Esophagus muscularis mucosa (tissue), 4 donors: Measurements from ENCODE around the gene SLCO3A1. TPM values are rescaled to one million over a fixed set of nuclear protein-coding genes. Genes with fewer than 3 reads are reported as not detected.
"Not testable (repeated sequence)": the region's sequence is repeated elsewhere in the genome, so short reads cannot be mapped to it uniquely, and the experiment has no call there.

Source experiments
- DNase-seq: peaks from one replicate; pipeline ENCODE4 v3.0.0-alpha.2; 2017; ENCODE audit errors: extremely low spot score
- H3K27ac ChIP-seq, 4 donors: fragments of 200-600 bp; sonication (generic); replicated peaks in 1 of 4; 1 replicate in 3 of 4; 2 replicates in 1 of 4; pipeline ENCODE4 v1.5.1; 2016 to 2019; ENCODE audit warnings: mild to moderate bottlenecking in 1 of 4
- H3K27me3 ChIP-seq, 4 donors: fragments of 200-600 bp; sonication (generic); one replicate each; pipeline versions ENCODE4 v1.5.1 to v1.6.0; 2016 to 2019
- H3K36me3 ChIP-seq, 4 donors: fragments of 200-600 bp; sonication (generic); one replicate each; pipeline ENCODE4 v1.5.1; 2016 to 2019
- H3K4me1 ChIP-seq, 4 donors: fragments of 200-600 bp; sonication (generic); one replicate each; pipeline ENCODE4 v1.5.1; 2016 to 2019
- H3K4me3 ChIP-seq, 4 donors: fragments of 200-600 bp; sonication (generic); 1 replicate in 2 of 4; 2 replicates in 2 of 4; pipeline ENCODE4 v1.5.1; 2016 to 2019; ENCODE audit warnings: mild to moderate bottlenecking in 4 of 4, moderate library complexity in 1 of 4
- H3K9me3 ChIP-seq, 4 donors: fragments of 200-600 bp; sonication (generic); 1 replicate in 3 of 4; 2 replicates in 1 of 4; pipeline ENCODE4 v1.5.1; 2016 to 2019
- EP300 ChIP-seq: sonication (generic); formaldehyde crosslinking; IDR thresholded peaks from one replicate; pipeline ENCODE4 v1.6.1; 2017; ENCODE audit warnings: antibody characterized with exemption
- POLR2A ChIP-seq: fragments of 450-650 bp; IDR thresholded peaks from one replicate; pipeline ENCODE4 v1.6.1; 2017; ENCODE audit warnings: antibody characterized with exemption, moderate library complexity, mild to moderate bottlenecking, low read depth
- POLR2AphosphoS5 ChIP-seq, 2 donors: sonication (generic); formaldehyde crosslinking; IDR thresholded peaks; one replicate each; pipeline ENCODE4 v1.6.1; 2017; ENCODE audit warnings: antibody characterized with exemption in 2 of 2
- WGBS: methylation state at CpG from one replicate; pipeline ENCODE4 v1.1.5; 2018; 5-methylcytosine and 5-hydroxymethylcytosine counted together
- intact Hi-C: fragments of 100-400 bp; cut with DNase I; formaldehyde crosslinking; loops from one replicate; pipeline ENCODE4 v1.15.1; 2023
- total RNA-seq, 4 donors: library from RNA; depleted of rRNA; stranded (reverse); fragments of >200 nt; gene quantifications; one replicate each; pipeline versions ENCODE4 v1.1.0 to v1.2.1, GENCODE V29; 2016
- TF ChIP-seq, protein P1 (sequence below), 3 experiments: fragments of 200-600 bp in 2 of 3; fragments of 450-650 bp in 1 of 3; sonication (generic) in 2 of 3; IDR thresholded peaks; one replicate each; pipeline ENCODE4 v1.5.1; 2017 to 2019; ENCODE audit warnings: antibody characterized with exemption in 3 of 3, mild to moderate bottlenecking in 2 of 3, moderate library complexity in 1 of 3

Gene SLCO3A1
- total RNA-seq, 4 donors from 2014 or later, result 5.6 to 17.5 (median 12.3) TPM

GRCh38 chr15:92197746-92198145 lies 344.2 kb downstream of the SLCO3A1 start:
- TF ChIP-seq, protein P1, sequence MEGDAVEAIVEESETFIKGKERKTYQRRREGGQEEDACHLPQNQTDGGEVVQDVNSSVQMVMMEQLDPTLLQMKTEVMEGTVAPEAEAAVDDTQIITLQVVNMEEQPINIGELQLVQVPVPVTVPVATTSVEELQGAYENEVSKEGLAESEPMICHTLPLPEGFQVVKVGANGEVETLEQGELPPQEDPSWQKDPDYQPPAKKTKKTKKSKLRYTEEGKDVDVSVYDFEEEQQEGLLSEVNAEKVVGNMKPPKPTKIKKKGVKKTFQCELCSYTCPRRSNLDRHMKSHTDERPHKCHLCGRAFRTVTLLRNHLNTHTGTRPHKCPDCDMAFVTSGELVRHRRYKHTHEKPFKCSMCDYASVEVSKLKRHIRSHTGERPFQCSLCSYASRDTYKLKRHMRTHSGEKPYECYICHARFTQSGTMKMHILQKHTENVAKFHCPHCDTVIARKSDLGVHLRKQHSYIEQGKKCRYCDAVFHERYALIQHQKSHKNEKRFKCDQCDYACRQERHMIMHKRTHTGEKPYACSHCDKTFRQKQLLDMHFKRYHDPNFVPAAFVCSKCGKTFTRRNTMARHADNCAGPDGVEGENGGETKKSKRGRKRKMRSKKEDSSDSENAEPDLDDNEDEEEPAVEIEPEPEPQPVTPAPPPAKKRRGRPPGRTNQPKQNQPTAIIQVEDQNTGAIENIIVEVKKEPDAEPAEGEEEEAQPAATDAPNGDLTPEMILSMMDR (IDR thresholded peaks at IDR 0.05), result no peak
- Histone ChIP-seq H3K4me1 (no peaks in the 10 kb centered on the region), H3K27me3 (no peaks in the 10 kb centered on the region), H3K4me3 (no peak overlapping the region), H3K36me3 (no peaks in the 10 kb centered on the region), H3K9me3 (peaks cover 0 to 9% (median 0%) of the 10 kb centered on the region in 4 donors), H3K27ac (no peak overlapping the region)
- intact Hi-C loops, result no loop called here
- DNase-seq, result peak; percentile 64
- 56% methylated on average over 2 of the region's 2 CpGs for WGBS

GRCh38 chr15:92200891-92201290 lies 347.4 kb downstream of the SLCO3A1 start:
- H3K9me3 ChIP-seq, result peaks cover 0 to 9% (median 0%) of the 10 kb centered on the region in 4 donors
- H3K27me3 ChIP-seq, result no peaks in the 10 kb centered on the region
- 80% methylated on average over 1 of the region's 2 CpGs for WGBS
- H3K36me3 ChIP-seq, result no peaks in the 10 kb centered on the region
- H3K27ac ChIP-seq, result no peak overlapping the region
- H3K4me3 ChIP-seq, result no peak overlapping the region
- peak; percentile 66 for DNase-seq
- H3K4me1 ChIP-seq, result no peaks in the 10 kb centered on the region
- TF ChIP-seq POLR2AphosphoS5 (IDR thresholded peaks at IDR 0.05), result no peak
- no peak for TF ChIP-seq EP300
- TF ChIP-seq, protein P1 (IDR thresholded peaks at IDR 0.05), result no peak
- no peak for TF ChIP-seq POLR2A
- intact Hi-C loops, result no loop called here

DNA sequence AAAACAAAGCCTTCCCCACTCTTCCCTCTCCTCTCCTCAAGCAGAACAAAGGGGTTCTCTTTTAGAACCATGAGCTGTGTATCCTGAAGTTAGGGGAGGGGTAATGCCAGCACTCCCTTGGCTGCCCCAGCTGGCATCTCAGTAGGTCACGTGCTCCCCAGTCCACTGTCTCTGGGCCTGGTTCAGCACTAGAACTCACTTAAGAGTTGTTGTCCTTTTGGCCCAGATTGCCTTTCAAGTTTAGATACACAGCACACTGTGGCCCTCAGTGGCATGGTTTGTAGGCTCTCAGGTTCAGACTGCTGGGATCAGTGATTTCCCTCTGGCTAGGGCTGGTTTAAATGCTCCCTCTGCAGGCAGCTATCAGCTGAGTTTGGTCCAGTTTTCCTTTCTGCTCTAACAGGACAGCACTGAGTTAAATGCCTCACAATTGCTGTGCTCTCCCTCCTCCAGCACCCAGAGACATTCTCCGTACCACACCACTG lies 351.8 kb downstream of the SLCO3A1 start:
- Histone ChIP-seq H3K27me3 (peaks cover 0 to 6% (median 0%) of the 10 kb centered on the region in 4 donors), H3K27ac (no peak overlapping the region), H3K4me3 (no peak overlapping the region), H3K9me3 (peaks cover 0 to 9% (median 0%) of the 10 kb centered on the region in 4 donors), H3K36me3 (no peaks in the 10 kb centered on the region), H3K4me1 (no peaks in the 10 kb centered on the region)
- intact Hi-C loops, result no loop called here
- peak; percentile 86 for DNase-seq
- WGBS, result 31% methylated on average over 1 of the region's 2 CpGs
- TF ChIP-seq EP300, result no peak
- TF ChIP-seq POLR2AphosphoS5 (IDR thresholded peaks at IDR 0.05), result no peak
- TF ChIP-seq, protein P1 (IDR thresholded peaks at IDR 0.05), result no peak
- TF ChIP-seq POLR2A, result no peak

- 86% methylated on average over 6 of the region's 6 CpGs for WGBS
- H3K36me3 ChIP-seq, H3K4me1 ChIP-seq, H3K9me3 ChIP-seq, H3K27ac ChIP-seq, H3K27me3 ChIP-seq, intact Hi-C loops, H3K4me3 ChIP-seq: not testable (repeated sequence)
- DNase-seq, result peak; percentile 83
Observed at GRCh38 chr15:92207601-92208000, 354.1 kb downstream of the SLCO3A1 start.
